WI38 (cell line): ENCODE data around the gene CDS2.

ENCODE experiments used
- H3K4me3 ChIP-seq: 2 replicates; pipeline ENCODE4 v1.5.1; 2011; ENCODE audit warnings: low read depth, mild to moderate bottlenecking, control low read depth, low read length
- CTCF ChIP-seq: IDR thresholded peaks from 2 replicates; pipeline ENCODE4 v1.5.1; 2012; ENCODE audit warnings: low read depth, mild to moderate bottlenecking, control low read depth, low read length

CDS2 gene

GRCh38 chr20:5119435-5120184, 7.2 kb upstream of the CDS2 start, which contains the start of gene PCNA:
Gene PCNA (minus strand): TSS chr20:5119958. CDS start chr20:5119798, 160 bp downstream.
- TF ChIP-seq CTCF = no peak
- H3K4me3 ChIP-seq = peak within 1 kb of the TSS; percentile 71

GRCh38 chr20:5120185-5120476, 6.7 kb upstream of the CDS2 start:
- no peak for TF ChIP-seq CTCF

GRCh38 chr20:5122873-5123260, 3.9 kb upstream of the CDS2 start:
- no peak overlapping the region for H3K4me3 ChIP-seq
- TF ChIP-seq CTCF = no peak

More at GRCh38 chr20:5120185-5120476, 6.7 kb upstream of the CDS2 start:
- H3K4me3 ChIP-seq = peak overlapping the region; percentile 71

- peak overlapping the region; percentile 92 for H3K4me3 ChIP-seq
- TF ChIP-seq CTCF = no peak
Observed at GRCh38 chr20:5127204-5127858, 523 bp downstream of the CDS2 start.

GRCh38 chr20:5127859-5128424, 1.1 kb downstream of the CDS2 start:
- peak overlapping the region; percentile 92 for H3K4me3 ChIP-seq
- TF ChIP-seq CTCF = no peak

GRCh38 chr20:5128886-5129285, 2.1 kb downstream of the CDS2 start:
- no peak for TF ChIP-seq CTCF
- H3K4me3 ChIP-seq = no peak overlapping the region

- no peak overlapping the region for H3K4me3 ChIP-seq
- TF ChIP-seq CTCF = no peak
Observed at GRCh38 chr20:5131502-5131901, 4.7 kb downstream of the CDS2 start.
